Endothelial cell of umbilical vein (primary cell): Measurements from ENCODE around the gene UAP1L1.

Experiments used
- CTCF ChIP-seq, 2 donors: IDR thresholded peaks; 1 replicate in 1 of 2; 2 replicates in 1 of 2; pipeline ENCODE4 v1.5.1; 2011; ENCODE audit warnings: low read length in 2 of 2, mild to moderate bottlenecking in 2 of 2, moderate library complexity in 2 of 2, control low read depth in 1 of 2, inconsistent platforms in 1 of 2, low read depth in 1 of 2; ENCODE audit not compliant: insufficient read depth in 1 of 2; ENCODE audit errors: extremely low read depth in 1 of 2
- EZH2 ChIP-seq: IDR thresholded peaks from 2 replicates; pipeline ENCODE4 v1.6.1; 2012; ENCODE audit warnings: borderline replicate concordance, low read depth, mild to moderate bottlenecking, moderate library complexity, low read length, inconsistent platforms; ENCODE audit not compliant: severe bottlenecking
- FOS ChIP-seq: IDR thresholded peaks from 2 replicates; pipeline ENCODE4 v1.6.1; 2011; ENCODE audit warnings: mild to moderate bottlenecking, low read length, moderate library complexity, borderline replicate concordance; ENCODE audit not compliant: insufficient read depth
- GATA2 ChIP-seq: IDR thresholded peaks from 2 replicates; pipeline ENCODE4 v1.7.0; 2011; ENCODE audit warnings: low read depth, mild to moderate bottlenecking, moderate library complexity, mixed read lengths, low read length; ENCODE audit not compliant: insufficient read length, insufficient read depth
- JUN ChIP-seq: IDR thresholded peaks from 2 replicates; pipeline ENCODE4 v1.6.1; 2011; ENCODE audit warnings: borderline replicate concordance, low read depth; ENCODE audit not compliant: insufficient read length, insufficient read depth
- MAX ChIP-seq: IDR thresholded peaks from 2 replicates; pipeline ENCODE4 v1.6.1; 2011; ENCODE audit not compliant: insufficient read depth, insufficient read length
- MYC ChIP-seq: IDR thresholded peaks from one replicate; pipeline ENCODE4 v1.6.1; 2011; ENCODE audit warnings: mild to moderate bottlenecking, low read depth, low read length
- POLR2A ChIP-seq: IDR thresholded peaks from 2 replicates; pipeline ENCODE4 v1.6.1; 2012; ENCODE audit warnings: low read depth, mild to moderate bottlenecking, control low read depth, low read length
- POLR2AphosphoS5 ChIP-seq: IDR thresholded peaks from 2 replicates; pipeline ENCODE4 v1.6.1; 2012; ENCODE audit warnings: low read depth, mild to moderate bottlenecking, control low read depth, low read length, moderate library complexity; ENCODE audit not compliant: insufficient read depth

GRCh38 chr9:137042751-137043727 is 34.3 kb upstream of the UAP1L1 start:
- TF ChIP-seq POLR2A: no peak
- TF ChIP-seq CTCF (IDR thresholded peaks at IDR 0.05; ENCODE audit: extremely low read depth in 1 of 2, insufficient read depth in 1 of 2, low read depth in 1 of 2, low read length in 2 of 2): no peak
- no peak for TF ChIP-seq POLR2AphosphoS5
- TF ChIP-seq FOS: no peak
- no peak for TF ChIP-seq MAX
- no peak for TF ChIP-seq MYC
- TF ChIP-seq GATA2: no peak
- no peak for TF ChIP-seq EZH2
- no peak for TF ChIP-seq JUN
